HepG2 (cell line): ENCODE results near the gene NUBP1. TPM values are rescaled to one million over a fixed set of nuclear protein-coding genes. Genes with fewer than 3 reads are reported as not detected.

Experiments
- ADNP ChIP-seq: sonication (generic); formaldehyde crosslinking; IDR thresholded peaks from 2 replicates; pipeline ENCODE4 v1.4.0; 2020; ENCODE audit warnings: missing genetic modification reagents
- CCAR2 ChIP-seq: fragments of 200-400 bp; formaldehyde crosslinking; optimal IDR thresholded peaks from 2 replicates; pipeline ENCODE3; 2018; ENCODE audit warnings: low read depth, mild to moderate bottlenecking, low read length, moderate library complexity
- CREM ChIP-seq, 2 experiments: sonication (generic) in 1 of 2; formaldehyde crosslinking in 1 of 2; IDR thresholded peaks; 2 replicates each; pipeline versions ENCODE4 v1.4.0 to v1.6.1; 2016 to 2020; ENCODE audit warnings: antibody characterized with exemption in 1 of 2, mild to moderate bottlenecking in 1 of 2, missing genetic modification reagents in 1 of 2
- EEA1 ChIP-seq: sonication (generic); formaldehyde crosslinking; IDR thresholded peaks from 2 replicates; pipeline ENCODE4 v1.5.1; 2020; ENCODE audit warnings: mild to moderate bottlenecking, missing genetic modification reagents, borderline replicate concordance
- FOSL2 ChIP-seq: sonication (generic); formaldehyde crosslinking; IDR thresholded peaks from 2 replicates; pipeline ENCODE4 v1.4.0; 2020; ENCODE audit warnings: missing genetic modification reagents
- JDP2 ChIP-seq: sonication (generic); formaldehyde crosslinking; IDR thresholded peaks from 2 replicates; pipeline ENCODE4 v1.8.1; 2022; ENCODE audit warnings: missing genetic modification reagents, borderline replicate concordance
- MIER3 ChIP-seq: IDR thresholded peaks from 2 replicates; pipeline ENCODE4 v1.6.1; 2016; ENCODE audit warnings: missing compliant biosample characterization, borderline replicate concordance
- NFKB2 ChIP-seq: sonication (generic); formaldehyde crosslinking; IDR thresholded peaks from 2 replicates; pipeline ENCODE4 v1.4.0; 2020; ENCODE audit warnings: missing genetic modification reagents, borderline replicate concordance
- NR2F6 ChIP-seq, 2 experiments: IDR thresholded peaks; 2 replicates each; pipeline ENCODE4 v1.6.1; 2016; ENCODE audit warnings: antibody characterized with exemption in 1 of 2, mild to moderate bottlenecking in 1 of 2
- RFX1 ChIP-seq: fragments of 450-650 bp; IDR thresholded peaks from 2 replicates; pipeline ENCODE4 v1.6.1; 2017
- SALL1 ChIP-seq: sonication (generic); formaldehyde crosslinking; IDR thresholded peaks from 2 replicates; pipeline ENCODE4 v1.8.0; 2022; ENCODE audit warnings: mild to moderate bottlenecking, missing genetic modification reagents
- SOX5 ChIP-seq: IDR thresholded peaks from 2 replicates; pipeline ENCODE4 v1.6.1; 2016; ENCODE audit warnings: borderline replicate concordance
- SRY ChIP-seq: sonication (generic); formaldehyde crosslinking; IDR thresholded peaks from 2 replicates; pipeline ENCODE4 v1.8.0; 2022; ENCODE audit warnings: mild to moderate bottlenecking, missing genetic modification reagents
- ZNF121 ChIP-seq: sonication (generic); formaldehyde crosslinking; IDR thresholded peaks from 2 replicates; pipeline ENCODE4 v1.5.0; 2020; ENCODE audit warnings: mild to moderate bottlenecking, missing genetic modification reagents
- ZNF24 ChIP-seq: fragments of 450-650 bp; IDR thresholded peaks from 2 replicates; pipeline ENCODE4 v1.6.1; 2017; ENCODE audit warnings: antibody characterized with exemption, mild to moderate bottlenecking
- ZNF326 ChIP-seq: sonication (generic); formaldehyde crosslinking; IDR thresholded peaks from 2 replicates; pipeline ENCODE4 v1.4.0; 2020; ENCODE audit warnings: missing genetic modification reagents, borderline replicate concordance
- ZNF567 ChIP-seq: sonication (generic); formaldehyde crosslinking; IDR thresholded peaks from 2 replicates; pipeline ENCODE4 v1.8.1; 2023; ENCODE audit warnings: mild to moderate bottlenecking, missing genetic modification reagents, borderline replicate concordance
- ZNF7 ChIP-seq: IDR thresholded peaks from 2 replicates; pipeline ENCODE4 v1.6.1; 2016; ENCODE audit warnings: missing biosample characterization, missing genetic modification reagents
- polyA plus RNA-seq, 8 experiments: library from polyadenylated mRNA; depleted of rRNA in 3 of 8; stranded (reverse) in 7 of 8; unstranded in 1 of 8; fragments of >200 nt; fragmentation: Illumina TruSeq in 4 of 8; extraction: Trizol in 4 of 8; gene quantifications; 2 replicates each; pipeline versions ENCODE4 v1.2.1 to v1.2.3, GENCODE V29; 2011 to 2016; ENCODE audit warnings: low read depth in 4 of 8, missing spikeins in 1 of 8, mixed read lengths in 1 of 8; ENCODE audit not compliant: insufficient read depth in 1 of 8
- total RNA-seq, 5 experiments: library from RNA; depleted of rRNA; stranded (reverse); fragments of >200 nt; fragmentation: Illumina TruSeq; extraction: Trizol; gene quantifications; 2 replicates each; pipeline ENCODE4 v1.2.3, GENCODE V29; 2016; ENCODE audit warnings: low read depth in 1 of 5
- TF ChIP-seq, protein P1 (sequence below): sonication (generic); formaldehyde crosslinking; IDR thresholded peaks from 2 replicates; pipeline ENCODE4 v1.5.1; 2020; ENCODE audit warnings: missing genetic modification reagents, mild to moderate bottlenecking, borderline replicate concordance
- TF ChIP-seq, protein P2 (sequence below): sonication (generic); formaldehyde crosslinking; IDR thresholded peaks from 2 replicates; pipeline ENCODE4 v1.4.0; 2020; ENCODE audit warnings: missing genetic modification reagents, borderline replicate concordance
- TF ChIP-seq, protein P3 (sequence below): IDR thresholded peaks from 2 replicates; pipeline ENCODE4 v1.6.1; 2012; ENCODE audit warnings: inconsistent platforms
- TF ChIP-seq, protein P4 (sequence below): sonication (generic); formaldehyde crosslinking; IDR thresholded peaks from 2 replicates; pipeline ENCODE4 v1.5.1; 2020; ENCODE audit warnings: missing genetic modification reagents, mild to moderate bottlenecking, borderline replicate concordance

The NUBP1 gene
- total and polyA plus RNA-seq, 2 of the 13 experiments (the other 11 are each of a cell fraction or from before 2014, with no cell fraction given), result 53.5 to 70.4 TPM

DNA sequence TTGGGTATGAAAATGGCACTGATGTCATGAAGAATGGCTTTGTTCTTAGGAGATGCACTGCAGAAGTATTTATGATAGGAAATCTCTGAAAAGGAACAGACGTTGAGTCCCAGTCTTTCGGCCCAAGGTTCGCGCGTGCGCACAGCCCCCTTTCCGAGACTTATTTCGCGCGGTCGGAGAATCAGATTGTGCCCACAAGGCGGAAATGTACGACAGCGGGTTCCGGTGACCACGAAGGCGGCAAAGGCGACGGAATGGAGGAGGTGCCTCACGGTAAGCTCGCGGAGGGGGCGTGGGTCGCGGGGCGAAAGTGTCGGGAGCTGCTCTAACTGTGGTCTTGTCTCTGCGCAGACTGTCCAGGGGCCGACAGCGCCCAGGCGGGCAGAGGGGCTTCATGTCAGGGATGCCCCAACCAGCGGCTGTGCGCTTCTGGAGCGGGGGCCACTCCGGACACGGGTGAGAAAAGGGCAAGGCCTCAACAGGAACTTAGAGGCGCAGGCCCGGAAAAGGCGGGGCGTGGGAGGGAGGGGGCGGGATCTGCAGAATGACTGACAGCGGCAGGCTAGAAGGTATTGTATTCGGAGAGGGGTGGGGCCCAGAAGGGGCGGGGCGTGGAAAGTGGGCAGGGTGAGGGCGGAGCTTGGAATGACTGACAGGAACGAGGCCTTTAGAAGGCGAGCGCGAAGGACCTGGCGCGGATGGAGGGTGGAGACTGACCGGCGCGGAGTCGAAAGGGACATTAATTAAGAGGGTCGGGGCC lies at the start of gene NUBP1 (continued):
- TF ChIP-seq, protein P1, sequence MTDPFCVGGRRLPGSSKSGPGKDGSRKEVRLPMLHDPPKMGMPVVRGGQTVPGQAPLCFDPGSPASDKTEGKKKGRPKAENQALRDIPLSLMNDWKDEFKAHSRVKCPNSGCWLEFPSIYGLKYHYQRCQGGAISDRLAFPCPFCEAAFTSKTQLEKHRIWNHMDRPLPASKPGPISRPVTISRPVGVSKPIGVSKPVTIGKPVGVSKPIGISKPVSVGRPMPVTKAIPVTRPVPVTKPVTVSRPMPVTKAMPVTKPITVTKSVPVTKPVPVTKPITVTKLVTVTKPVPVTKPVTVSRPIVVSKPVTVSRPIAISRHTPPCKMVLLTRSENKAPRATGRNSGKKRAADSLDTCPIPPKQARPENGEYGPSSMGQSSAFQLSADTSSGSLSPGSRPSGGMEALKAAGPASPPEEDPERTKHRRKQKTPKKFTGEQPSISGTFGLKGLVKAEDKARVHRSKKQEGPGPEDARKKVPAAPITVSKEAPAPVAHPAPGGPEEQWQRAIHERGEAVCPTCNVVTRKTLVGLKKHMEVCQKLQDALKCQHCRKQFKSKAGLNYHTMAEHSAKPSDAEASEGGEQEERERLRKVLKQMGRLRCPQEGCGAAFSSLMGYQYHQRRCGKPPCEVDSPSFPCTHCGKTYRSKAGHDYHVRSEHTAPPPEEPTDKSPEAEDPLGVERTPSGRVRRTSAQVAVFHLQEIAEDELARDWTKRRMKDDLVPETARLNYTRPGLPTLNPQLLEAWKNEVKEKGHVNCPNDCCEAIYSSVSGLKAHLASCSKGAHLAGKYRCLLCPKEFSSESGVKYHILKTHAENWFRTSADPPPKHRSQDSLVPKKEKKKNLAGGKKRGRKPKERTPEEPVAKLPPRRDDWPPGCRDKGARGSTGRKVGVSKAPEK (CRISPR knock-in tag), result peak; percentile 95; the same call in 1 of the 2 replicates
- TF ChIP-seq RFX1 (no peak), MIER3 (CRISPR knock-in tag) (peak; percentile 64; the same call in 1 of the 2 replicates), JDP2 (CRISPR knock-in tag) (no peak), ADNP (CRISPR knock-in tag) (no peak), ZNF567 (CRISPR knock-in tag) (peak; percentile 98), SRY (CRISPR knock-in tag) (peak; percentile 99), ZNF24 (no peak), SALL1 (CRISPR knock-in tag) (peak; percentile 98), ZNF326 (CRISPR knock-in tag) (peak; percentile 13; the same call in 1 of the 2 replicates), FOSL2 (peak; percentile 74), ZNF121 (peak; percentile 39; the same call in 1 of the 2 replicates), ZNF7 (no peak), CREM (IDR thresholded peaks at IDR 0.05) (peak; percentile 89), CREM (CRISPR knock-in tag; IDR thresholded peaks at IDR 0.05) (no peak), SOX5 (CRISPR knock-in tag) (peak; percentile 20; the same call in 1 of the 2 replicates), CCAR2 (no peak), NFKB2 (CRISPR knock-in tag) (peak; percentile 99; the same call in 1 of the 2 replicates), EEA1 (CRISPR knock-in tag) (peak; percentile 98), NR2F6 (IDR thresholded peaks at IDR 0.05) (peak; percentile 32; the same call in 1 of the 2 replicates), NR2F6 (CRISPR knock-in tag; IDR thresholded peaks at IDR 0.05) (peak; percentile 76; the same call in 1 of the 2 replicates)
- TF ChIP-seq, protein P2, sequence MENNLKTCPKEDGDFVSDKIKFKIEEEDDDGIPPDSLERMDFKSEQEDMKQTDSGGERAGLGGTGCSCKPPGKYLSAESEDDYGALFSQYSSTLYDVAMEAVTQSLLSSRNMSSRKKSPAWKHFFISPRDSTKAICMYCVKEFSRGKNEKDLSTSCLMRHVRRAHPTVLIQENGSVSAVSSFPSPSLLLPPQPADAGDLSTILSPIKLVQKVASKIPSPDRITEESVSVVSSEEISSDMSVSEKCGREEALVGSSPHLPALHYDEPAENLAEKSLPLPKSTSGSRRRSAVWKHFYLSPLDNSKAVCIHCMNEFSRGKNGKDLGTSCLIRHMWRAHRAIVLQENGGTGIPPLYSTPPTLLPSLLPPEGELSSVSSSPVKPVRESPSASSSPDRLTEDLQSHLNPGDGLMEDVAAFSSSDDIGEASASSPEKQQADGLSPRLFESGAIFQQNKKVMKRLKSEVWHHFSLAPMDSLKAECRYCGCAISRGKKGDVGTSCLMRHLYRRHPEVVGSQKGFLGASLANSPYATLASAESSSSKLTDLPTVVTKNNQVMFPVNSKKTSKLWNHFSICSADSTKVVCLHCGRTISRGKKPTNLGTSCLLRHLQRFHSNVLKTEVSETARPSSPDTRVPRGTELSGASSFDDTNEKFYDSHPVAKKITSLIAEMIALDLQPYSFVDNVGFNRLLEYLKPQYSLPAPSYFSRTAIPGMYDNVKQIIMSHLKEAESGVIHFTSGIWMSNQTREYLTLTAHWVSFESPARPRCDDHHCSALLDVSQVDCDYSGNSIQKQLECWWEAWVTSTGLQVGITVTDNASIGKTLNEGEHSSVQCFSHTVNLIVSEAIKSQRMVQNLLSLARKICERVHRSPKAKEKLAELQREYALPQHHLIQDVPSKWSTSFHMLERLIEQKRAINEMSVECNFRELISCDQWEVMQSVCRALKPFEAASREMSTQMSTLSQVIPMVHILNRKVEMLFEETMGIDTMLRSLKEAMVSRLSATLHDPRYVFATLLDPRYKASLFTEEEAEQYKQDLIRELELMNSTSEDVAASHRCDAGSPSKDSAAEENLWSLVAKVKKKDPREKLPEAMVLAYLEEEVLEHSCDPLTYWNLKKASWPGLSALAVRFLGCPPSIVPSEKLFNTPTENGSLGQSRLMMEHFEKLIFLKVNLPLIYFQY, result peak; percentile 82
- TF ChIP-seq, protein P3, sequence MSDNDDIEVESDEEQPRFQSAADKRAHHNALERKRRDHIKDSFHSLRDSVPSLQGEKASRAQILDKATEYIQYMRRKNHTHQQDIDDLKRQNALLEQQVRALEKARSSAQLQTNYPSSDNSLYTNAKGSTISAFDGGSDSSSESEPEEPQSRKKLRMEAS, result peak; percentile 98
- TF ChIP-seq, protein P4, sequence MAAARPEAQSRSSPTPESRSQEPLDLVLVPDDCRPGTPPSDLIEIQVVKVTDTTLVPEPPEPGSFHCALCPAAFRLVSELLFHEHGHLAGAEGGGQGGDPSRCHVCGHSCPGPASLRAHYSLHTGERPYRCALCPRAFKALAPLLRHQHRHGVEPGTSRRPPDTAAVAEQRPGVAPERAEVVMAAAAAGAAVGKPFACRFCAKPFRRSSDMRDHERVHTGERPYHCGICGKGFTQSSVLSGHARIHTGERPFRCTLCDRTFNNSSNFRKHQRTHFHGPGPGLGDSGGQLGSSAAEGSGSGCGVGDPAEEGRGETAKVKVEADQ (CRISPR knock-in tag), result peak; percentile 97
